ENCODE results near the gene EEFSEC. TPM values are rescaled to one million over a fixed set of nuclear protein-coding genes. Genes with fewer than 3 reads are reported as not detected.

The EEFSEC gene
- polyA plus RNA-seq, 1 experiment, result 16.3 TPM

GRCh38 chr3:128408693-128409623 is 255.7 kb downstream of the EEFSEC start:
- POLR2A ChIA-PET, result no interaction called here

DNA sequence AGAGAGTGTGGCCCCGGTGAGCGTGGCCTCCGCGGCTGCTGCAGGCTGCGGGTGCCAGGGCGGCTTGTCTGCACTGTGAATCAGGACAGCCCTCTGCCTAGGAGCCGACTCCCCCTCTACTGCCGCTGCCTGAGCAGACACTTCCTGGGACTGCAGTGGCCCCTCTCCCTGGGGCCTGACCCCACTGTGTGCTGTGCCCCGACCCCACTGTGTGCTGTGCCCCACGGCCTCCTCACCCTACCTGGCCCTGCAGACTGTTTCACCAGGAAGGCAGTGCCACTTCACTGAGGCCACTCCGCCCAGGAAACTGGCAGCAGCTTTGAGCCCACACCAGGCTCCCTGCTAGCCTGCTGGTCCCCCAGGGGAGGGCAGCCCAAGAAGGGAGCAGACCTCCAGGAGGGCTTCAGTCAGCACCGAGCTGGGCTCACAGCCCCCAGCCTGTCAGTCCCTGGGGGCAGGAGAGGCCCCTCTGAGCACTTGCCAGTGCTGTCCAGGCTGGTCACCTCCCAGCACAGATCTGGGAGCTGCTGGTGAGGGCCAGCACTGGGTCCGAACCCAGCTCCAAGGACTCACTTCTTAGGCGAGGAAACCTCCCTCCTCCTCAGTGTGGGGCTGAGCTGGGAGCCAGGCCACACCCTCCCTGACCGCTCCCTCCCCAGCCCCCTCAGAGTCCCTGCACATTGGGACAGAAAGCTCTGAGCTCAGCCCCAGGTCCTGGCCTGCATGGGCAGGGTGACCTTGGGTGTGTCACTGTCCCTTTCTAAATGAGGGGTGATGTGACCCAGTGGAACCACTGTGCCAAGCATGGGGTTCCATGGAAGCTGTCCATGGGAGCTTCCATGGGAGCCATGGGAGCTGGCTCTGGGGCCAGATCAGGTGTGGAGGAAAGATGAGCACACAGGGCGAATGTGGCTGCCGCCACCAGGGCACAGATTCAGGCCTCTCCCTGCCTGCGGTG is 256.6 kb downstream of the EEFSEC start:
- TF ChIP-seq CTCF (IDR thresholded peaks at IDR 0.05; ENCODE audit: insufficient read depth, low read depth, low read length), result no peak
- no peak overlapping the region for H3K4me3 ChIP-seq (ENCODE audit: low read depth, low read length)
- POLR2A ChIA-PET, result no interaction called here
- CTCF ChIA-PET, result interaction anchor here (0.9 kb wide), 1 partner anchor 15 kb away, joined by 3 read pairs; no protein-coding TSS in a partner anchor
- H3K27me3 ChIP-seq (ENCODE audit: control insufficient read depth, insufficient read depth, low read length), result no peaks in the 10 kb centered on the region
- H3K36me3 ChIP-seq (ENCODE audit: control insufficient read depth, insufficient read depth, low read length), result no peaks in the 10 kb centered on the region
- DNase-seq (ENCODE audit: low read depth), result no peak

More at GRCh38 chr3:128408693-128409623, 255.7 kb downstream of the EEFSEC start:
- H3K4me3 ChIP-seq (ENCODE audit: low read depth, low read length), result no peak overlapping the region
- no peaks in the 10 kb centered on the region for H3K36me3 ChIP-seq (ENCODE audit: control insufficient read depth, insufficient read depth, low read length)
- no peak for TF ChIP-seq CTCF (IDR thresholded peaks at IDR 0.05; ENCODE audit: insufficient read depth, low read depth, low read length)
- no peaks in the 10 kb centered on the region for H3K27me3 ChIP-seq (ENCODE audit: control insufficient read depth, insufficient read depth, low read length)
- no peak for DNase-seq (ENCODE audit: low read depth)
- CTCF ChIA-PET, result interaction anchor here (0.6 to 0.9 kb wide), 3 partner anchors 11 to 24 kb away, joined by 3 read pairs; no protein-coding TSS in a partner anchor

DNA sequence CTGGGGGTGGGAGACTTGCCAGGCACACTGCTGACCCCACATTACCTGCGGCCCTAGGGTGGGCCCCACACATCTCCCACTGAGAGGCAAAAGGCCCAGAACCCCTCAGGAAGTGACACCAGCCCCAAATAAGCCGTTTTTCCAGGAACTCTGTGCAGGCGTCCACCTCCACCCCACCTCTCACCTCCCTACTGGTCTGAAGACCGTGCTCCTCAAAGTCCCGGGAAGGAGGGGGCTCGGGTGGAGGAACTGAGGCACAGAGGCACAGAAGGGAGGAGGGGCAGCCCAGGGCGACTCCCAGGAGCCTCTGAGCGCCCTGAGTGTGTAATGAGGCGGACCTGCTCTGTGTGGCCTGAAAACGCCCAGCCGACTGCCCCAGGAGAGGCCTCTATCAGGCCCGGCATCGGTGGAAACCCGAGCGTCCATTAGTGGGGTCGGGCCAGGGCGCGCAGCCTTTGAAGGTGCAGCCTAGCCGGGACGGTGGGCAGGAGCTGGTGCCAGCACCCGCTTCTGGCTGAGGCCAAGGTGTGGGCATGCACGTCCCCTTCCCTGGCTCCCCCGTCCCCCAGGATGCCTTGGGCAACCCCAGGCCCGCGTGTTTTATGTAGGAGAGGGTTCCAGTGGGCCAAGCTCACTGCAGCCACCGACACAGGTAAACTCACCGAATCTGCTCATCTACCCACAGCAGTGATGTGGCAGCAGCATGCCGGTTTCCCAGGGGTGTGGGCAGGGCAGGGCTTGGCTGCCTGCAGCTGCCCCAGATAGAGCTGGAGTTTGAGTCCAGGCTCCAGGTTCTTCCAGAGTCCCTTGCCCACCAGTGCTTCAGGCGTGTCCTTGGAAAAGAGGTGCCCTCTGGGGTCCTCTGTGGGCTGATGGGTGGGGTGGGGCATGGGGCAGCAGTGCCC is 257.6 kb downstream of the EEFSEC start:
- no peak for DNase-seq (ENCODE audit: low read depth)
- H3K27me3 ChIP-seq (ENCODE audit: control insufficient read depth, insufficient read depth, low read length), result no peaks in the 10 kb centered on the region
- H3K36me3 ChIP-seq (ENCODE audit: control insufficient read depth, insufficient read depth, low read length), result no peaks in the 10 kb centered on the region
- POLR2A ChIA-PET, result no interaction called here
- H3K4me3 ChIP-seq (ENCODE audit: low read depth, low read length), result no peak overlapping the region
- no peak for TF ChIP-seq CTCF (IDR thresholded peaks at IDR 0.05; ENCODE audit: insufficient read depth, low read depth, low read length)
- CTCF ChIA-PET, result no interaction called here

DNA sequence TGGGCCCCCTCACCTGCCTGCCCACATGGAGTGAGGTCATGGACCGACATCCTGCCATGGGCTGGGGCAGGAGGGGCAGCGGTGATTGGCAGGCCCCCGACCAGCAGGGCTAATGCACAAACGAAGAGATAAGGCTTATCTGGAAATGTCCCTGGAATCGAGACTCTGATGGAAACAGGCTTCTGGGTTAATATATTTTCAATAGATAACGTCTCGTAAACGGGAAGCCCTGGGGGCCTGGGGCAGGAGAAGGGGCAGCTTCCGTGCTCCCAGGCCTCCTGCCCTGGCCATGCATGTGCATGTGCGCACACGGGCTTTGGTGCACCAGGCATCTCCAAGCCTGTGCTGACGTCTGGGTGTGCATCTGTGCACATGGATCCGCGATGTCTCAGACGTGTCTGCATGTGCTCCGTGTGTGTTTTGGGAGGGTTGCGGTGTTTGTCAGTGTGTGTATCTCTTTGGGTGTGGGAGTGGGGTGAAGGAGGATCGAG is 258.3 kb downstream of the EEFSEC start:
- POLR2A ChIA-PET, result no interaction called here
- no peaks in the 10 kb centered on the region for H3K27me3 ChIP-seq (ENCODE audit: control insufficient read depth, insufficient read depth, low read length)
- no peaks in the 10 kb centered on the region for H3K36me3 ChIP-seq (ENCODE audit: control insufficient read depth, insufficient read depth, low read length)
- CTCF ChIA-PET, result interaction anchor here (0.5 kb wide), 1 partner anchor 434 kb away, joined by 3 read pairs; no protein-coding TSS in a partner anchor
- no peak for TF ChIP-seq CTCF (IDR thresholded peaks at IDR 0.05; ENCODE audit: insufficient read depth, low read depth, low read length)
- DNase-seq (ENCODE audit: low read depth), result no peak
- H3K4me3 ChIP-seq (ENCODE audit: low read depth, low read length), result no peak overlapping the region

All from BJ (cell line).